ENCODE results near the gene RPS6KB2.
A peak's percentile ranks its signal among the peaks of the same experiment; 100 is the strongest.

Gene RPS6KB2

GRCh38 chr11:67429722-67430121 is 1.4 kb downstream of the RPS6KB2 start:
- no peak for DNase-seq (ENCODE audit: low read depth)

GRCh38 chr11:67431346-67432249 is 3.3 kb downstream of the RPS6KB2 start:
- no peak for DNase-seq (ENCODE audit: low read depth)

- no peak for DNase-seq (ENCODE audit: low read depth)
These were observed 4.5 kb downstream of the RPS6KB2 start for GRCh38 chr11:67432655-67433349.

DNA sequence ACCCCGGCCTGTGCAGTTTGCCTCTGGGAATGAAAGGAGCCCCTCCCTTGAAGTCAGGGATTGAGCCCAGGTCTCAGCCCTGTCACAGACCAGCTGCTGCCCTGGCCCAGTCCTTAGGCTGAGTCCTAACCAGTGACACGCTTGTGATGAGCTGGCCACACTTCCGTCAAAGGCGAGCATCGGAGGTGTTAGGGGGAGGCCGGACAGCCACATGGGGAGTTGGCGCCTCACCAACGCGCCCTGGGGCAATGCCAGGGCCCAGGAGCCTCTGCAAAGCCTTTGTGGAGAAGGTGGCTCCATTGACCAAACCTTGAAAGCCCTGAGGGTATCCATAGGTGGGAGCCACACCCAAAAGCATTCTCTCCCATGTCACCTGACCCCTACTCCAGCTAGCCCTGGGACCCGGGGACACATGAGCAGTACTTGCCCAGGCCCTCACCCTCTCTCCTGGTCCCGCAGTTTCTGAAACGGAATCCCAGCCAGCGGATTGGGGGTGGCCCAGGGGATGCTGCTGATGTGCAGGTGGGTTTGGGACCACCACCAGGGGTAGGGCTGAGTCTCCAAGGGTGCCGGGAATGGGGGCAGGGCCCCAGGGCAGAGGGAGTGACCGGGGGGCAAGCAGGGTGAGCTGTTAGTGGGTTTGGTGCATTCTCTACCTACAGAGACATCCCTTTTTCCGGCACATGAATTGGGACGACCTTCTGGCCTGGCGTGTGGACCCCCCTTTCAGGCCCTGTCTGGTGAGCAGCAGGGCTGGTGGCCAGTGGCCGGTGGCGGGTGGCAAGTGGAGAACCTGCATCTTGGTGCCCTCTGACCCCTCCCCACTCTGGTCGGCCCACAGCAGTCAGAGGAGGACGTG is 5.5 kb downstream of the RPS6KB2 start:
- no peak for DNase-seq (ENCODE audit: low read depth)

DNA sequence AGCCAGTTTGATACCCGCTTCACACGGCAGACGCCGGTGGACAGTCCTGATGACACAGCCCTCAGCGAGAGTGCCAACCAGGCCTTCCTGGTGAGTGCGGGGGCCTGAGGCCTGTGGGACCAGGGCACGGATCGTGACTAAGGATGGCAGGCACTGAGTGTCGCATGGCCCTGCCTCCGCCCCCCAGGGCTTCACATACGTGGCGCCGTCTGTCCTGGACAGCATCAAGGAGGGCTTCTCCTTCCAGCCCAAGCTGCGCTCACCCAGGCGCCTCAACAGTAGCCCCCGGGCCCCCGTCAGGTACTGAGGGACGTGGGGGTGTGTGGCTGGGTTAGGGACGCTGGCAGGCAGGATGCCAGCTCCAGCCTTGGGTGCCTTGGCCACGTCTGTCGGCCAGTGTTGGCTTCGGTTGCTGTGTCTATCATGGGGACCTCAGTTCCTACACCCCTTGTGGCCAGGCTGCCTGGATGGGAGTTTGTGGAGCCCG is 6.1 kb downstream of the RPS6KB2 start:
- no peak for DNase-seq (ENCODE audit: low read depth)

DNA sequence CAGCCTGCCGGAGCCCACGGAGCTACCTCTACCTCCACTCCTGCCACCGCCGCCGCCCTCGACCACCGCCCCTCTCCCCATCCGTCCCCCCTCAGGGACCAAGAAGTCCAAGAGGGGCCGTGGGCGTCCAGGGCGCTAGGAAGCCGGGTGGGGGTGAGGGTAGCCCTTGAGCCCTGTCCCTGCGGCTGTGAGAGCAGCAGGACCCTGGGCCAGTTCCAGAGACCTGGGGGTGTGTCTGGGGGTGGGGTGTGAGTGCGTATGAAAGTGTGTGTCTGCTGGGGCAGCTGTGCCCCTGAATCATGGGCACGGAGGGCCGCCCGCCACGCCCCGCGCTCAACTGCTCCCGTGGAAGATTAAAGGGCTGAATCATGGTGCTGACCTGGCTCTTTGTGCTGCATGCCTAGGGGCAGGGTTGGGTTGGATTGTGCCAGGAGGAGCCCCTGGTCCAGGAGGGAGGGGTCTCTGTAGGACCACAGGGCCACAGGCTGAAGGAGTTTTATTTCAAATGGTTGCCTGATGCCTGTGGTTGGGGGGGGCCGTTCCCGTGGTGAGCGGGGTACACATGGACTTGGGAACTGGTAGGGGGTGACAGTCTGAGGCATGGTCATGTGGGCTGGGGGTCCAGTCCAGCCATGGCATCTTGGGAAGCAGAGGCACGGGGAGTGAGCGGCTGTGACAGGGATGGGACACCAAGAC is 6.9 kb downstream of the RPS6KB2 start:
- DNase-seq (ENCODE audit: low read depth) = no peak

- no peak for DNase-seq (ENCODE audit: low read depth)
These were observed 7.6 kb downstream of the RPS6KB2 start for GRCh38 chr11:67435727-67436458.

GRCh38 chr11:67436459-67437081 is 8.3 kb downstream of the RPS6KB2 start:
- peak; percentile 75 for DNase-seq (ENCODE audit: low read depth)

DNA sequence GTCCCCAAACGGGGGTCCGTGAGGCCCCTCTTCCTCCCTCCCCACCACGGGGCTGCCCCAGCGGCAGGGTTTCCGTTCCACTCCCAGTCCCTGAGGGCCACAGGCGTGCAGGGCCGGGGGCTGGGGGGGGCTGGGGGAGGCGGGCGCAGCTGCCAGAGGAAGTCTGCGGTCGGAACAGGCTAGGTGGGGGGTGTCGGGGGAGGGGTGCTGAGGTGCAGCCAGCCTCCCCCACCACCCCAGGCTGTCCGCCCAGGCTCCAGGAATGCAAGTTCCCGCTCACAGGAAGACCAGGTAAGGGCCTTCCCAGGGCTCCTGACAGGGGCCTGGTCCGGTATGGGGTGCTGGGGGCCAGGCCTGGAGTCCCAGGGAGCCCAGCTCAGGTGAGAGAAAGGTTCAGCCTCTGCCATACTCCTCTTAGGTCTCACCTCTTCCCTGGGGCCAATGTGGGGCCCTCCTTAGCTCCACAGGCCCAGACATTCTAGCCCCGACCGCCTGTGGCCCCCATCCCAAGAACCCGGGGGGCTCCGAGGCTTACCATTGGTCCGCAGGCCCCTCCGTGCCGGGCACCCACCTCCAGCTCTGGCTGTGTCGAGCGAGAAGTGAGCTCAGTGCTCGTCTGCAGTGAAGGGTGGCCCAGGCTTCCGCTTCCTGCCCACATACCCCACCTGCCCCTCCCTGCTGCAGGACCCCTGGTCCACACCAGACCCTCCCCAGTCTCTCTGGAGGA is 9.0 kb downstream of the RPS6KB2 start, which contains the start of gene PTPRCAP:
PTPRCAP (minus strand) TSS at position 601 of the 727 bp plus-strand sequence; CDS start at position 538, 63 bp downstream.
- DNase-seq (ENCODE audit: low read depth) = peak; percentile 58

- DNase-seq (ENCODE audit: low read depth) = no peak
These were observed 9.5 kb downstream of the RPS6KB2 start for GRCh38 chr11:67437809-67438157.

DNA sequence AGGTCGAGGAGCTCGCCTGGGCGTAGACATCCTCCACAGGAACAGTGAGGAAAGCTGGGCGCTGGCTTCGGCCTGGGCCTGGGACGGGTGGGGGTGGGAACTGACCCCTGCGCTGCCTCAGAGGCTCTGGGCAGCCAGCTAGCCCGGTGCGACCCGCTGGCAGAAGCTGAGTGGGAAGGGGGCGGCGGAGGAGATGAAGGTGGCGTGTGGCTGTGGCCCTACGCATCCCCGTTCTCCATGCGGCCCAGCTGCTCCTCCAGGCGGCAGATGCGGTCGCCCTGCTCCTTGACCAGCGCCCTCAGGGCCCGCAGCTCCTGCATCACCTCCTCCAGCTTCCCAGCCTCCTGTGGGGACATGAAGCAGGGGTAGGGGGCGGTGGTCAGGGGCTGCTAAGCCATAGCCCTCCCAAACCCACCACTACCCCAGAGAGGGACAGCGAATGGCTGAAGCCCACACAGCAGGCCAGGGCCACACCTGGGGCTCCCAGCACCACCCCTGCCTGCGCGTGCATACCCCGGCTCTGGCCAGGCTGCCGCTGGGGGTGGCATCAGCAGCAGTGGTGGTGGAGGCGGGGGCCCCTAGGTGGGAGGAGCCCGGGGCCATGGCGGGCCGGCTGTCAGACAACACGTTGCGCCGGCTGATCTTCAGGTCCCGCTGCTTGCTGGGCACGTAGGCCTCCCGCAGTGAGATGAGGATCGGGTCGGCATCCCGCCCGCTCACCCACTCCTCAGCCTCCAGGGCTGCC is 10.0 kb downstream of the RPS6KB2 start:
- peak; percentile 82 for DNase-seq (ENCODE audit: low read depth)

- DNase-seq (ENCODE audit: low read depth) = no peak
These were observed 11.3 kb downstream of the RPS6KB2 start for GRCh38 chr11:67439321-67440228.

GRCh38 chr11:67440229-67441097 is 12.2 kb downstream of the RPS6KB2 start:
- no peak for DNase-seq (ENCODE audit: low read depth)

GRCh38 chr11:67441098-67441563 is 12.8 kb downstream of the RPS6KB2 start:
- no peak for DNase-seq (ENCODE audit: low read depth)

- no peak for DNase-seq (ENCODE audit: low read depth)
These were observed 13.5 kb downstream of the RPS6KB2 start for GRCh38 chr11:67441731-67442351.

Data from activated T-cell treated with anti-CD3 and anti-CD28 coated beads for 48 hours (primary cell).